Osteocyte (in vitro differentiated cells): Measurements from ENCODE around the gene GNG4. TPM values are rescaled to one million over a fixed set of nuclear protein-coding genes. Genes with fewer than 3 reads are reported as not detected.
"Not testable (repeated sequence)": the region's sequence is repeated elsewhere in the genome, so short reads cannot be mapped to it uniquely, and the experiment has no call there.

ENCODE experiments used
- DNase-seq: peaks from one replicate; pipeline ENCODE4 v3.0.0; 2021; ENCODE audit warnings: mixed read lengths; ENCODE audit not compliant: unreplicated experiment; ENCODE audit errors: extremely low spot score
- H3K27ac Mint-ChIP-seq: one replicate; pipeline ENCODE4 v1.8.0; 2021; ENCODE audit warnings: mild to moderate bottlenecking, mixed read lengths; ENCODE audit not compliant: unreplicated experiment
- H3K27me3 Mint-ChIP-seq: one replicate; pipeline ENCODE4 v1.8.0; 2021; ENCODE audit warnings: mixed read lengths; ENCODE audit not compliant: unreplicated experiment
- H3K36me3 Mint-ChIP-seq: one replicate; pipeline ENCODE4 v1.8.0; 2021; ENCODE audit warnings: mixed read lengths; ENCODE audit not compliant: unreplicated experiment
- H3K4me1 Mint-ChIP-seq: one replicate; pipeline ENCODE4 v1.8.0; 2021; ENCODE audit warnings: mixed read lengths; ENCODE audit not compliant: unreplicated experiment
- H3K4me3 Mint-ChIP-seq: one replicate; pipeline ENCODE4 v1.8.0; 2021; ENCODE audit warnings: mild to moderate bottlenecking, moderate library complexity, mixed read lengths; ENCODE audit not compliant: unreplicated experiment
- H3K9me3 Mint-ChIP-seq: one replicate; pipeline ENCODE4 v1.8.0; 2021; ENCODE audit warnings: mixed read lengths; ENCODE audit not compliant: unreplicated experiment
- total RNA-seq: library from RNA; stranded (reverse); gene quantifications from 2 replicates; pipeline ENCODE4 v1.2.1, GENCODE V29; 2021
- TF ChIP-seq, protein P1 (sequence below): fragments of 200-600 bp; sonication (generic); IDR thresholded peaks from 2 replicates; pipeline ENCODE4 v1.5.0; 2021; ENCODE audit warnings: antibody characterized with exemption, mild to moderate bottlenecking, moderate library complexity

The GNG4 gene
- total RNA-seq, 1 donor from 2014 or later, result 0.83 TPM

GRCh38 chr1:235640580-235640979 is 9.0 kb downstream of the GNG4 start:
- no peaks in the 10 kb centered on the region for H3K9me3 Mint-ChIP-seq
- no peak overlapping the region for H3K27ac Mint-ChIP-seq
- H3K27me3 Mint-ChIP-seq, result no peaks in the 10 kb centered on the region
- H3K36me3 Mint-ChIP-seq, result peaks cover 2% of the 10 kb centered on the region
- DNase-seq, result peak; percentile 70
- no peak overlapping the region for H3K4me3 Mint-ChIP-seq
- H3K4me1 Mint-ChIP-seq, result peaks cover 11% of the 10 kb centered on the region
- TF ChIP-seq, protein P1, sequence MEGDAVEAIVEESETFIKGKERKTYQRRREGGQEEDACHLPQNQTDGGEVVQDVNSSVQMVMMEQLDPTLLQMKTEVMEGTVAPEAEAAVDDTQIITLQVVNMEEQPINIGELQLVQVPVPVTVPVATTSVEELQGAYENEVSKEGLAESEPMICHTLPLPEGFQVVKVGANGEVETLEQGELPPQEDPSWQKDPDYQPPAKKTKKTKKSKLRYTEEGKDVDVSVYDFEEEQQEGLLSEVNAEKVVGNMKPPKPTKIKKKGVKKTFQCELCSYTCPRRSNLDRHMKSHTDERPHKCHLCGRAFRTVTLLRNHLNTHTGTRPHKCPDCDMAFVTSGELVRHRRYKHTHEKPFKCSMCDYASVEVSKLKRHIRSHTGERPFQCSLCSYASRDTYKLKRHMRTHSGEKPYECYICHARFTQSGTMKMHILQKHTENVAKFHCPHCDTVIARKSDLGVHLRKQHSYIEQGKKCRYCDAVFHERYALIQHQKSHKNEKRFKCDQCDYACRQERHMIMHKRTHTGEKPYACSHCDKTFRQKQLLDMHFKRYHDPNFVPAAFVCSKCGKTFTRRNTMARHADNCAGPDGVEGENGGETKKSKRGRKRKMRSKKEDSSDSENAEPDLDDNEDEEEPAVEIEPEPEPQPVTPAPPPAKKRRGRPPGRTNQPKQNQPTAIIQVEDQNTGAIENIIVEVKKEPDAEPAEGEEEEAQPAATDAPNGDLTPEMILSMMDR, result no peak

DNA sequence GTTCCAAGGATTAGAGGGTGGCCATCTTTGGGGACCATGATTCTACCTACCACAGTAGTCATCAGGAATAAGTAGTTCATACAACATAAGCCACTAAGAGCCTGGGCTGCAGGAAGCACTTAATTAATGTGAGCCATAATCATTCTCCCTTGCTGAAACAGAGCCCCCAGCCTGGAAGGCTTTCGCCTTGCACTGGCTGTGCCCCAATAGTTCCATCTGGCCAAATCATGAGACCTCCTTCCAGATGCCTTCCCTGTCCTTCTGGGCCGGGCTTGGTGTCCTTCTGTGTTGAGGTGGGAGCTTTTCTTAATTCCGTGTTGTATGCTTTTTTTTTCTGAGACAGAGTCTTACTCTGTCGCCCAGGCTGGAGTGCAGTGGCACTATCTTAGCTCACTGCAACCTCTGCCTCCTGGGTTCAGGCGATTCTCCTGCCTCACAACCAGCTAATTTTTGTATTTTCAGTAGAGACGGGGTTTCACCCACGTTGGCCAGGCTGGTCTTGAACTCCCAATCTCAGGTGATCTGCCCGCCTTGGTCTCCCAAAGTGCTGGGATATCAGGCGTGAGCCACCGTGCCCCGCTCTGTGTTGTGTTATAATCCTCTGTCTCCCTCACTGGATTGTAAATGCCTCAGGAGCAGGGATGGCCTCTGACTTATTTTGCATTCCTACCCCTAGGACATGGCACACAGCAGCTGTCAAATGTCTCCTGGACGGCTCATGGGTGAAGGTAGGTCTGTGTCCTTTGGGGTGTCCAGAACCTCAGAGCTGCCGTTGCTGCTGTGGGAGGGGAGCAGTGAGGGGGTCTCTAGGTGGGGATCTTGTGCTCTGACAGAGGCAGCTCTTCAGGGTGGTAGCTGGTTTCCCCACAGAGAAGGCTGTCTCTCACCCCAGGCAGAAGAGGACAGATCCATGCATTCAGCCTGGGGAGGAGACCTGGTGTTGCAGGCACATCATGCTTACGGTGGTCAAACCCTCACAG is 10.1 kb downstream of the GNG4 start:
- TF ChIP-seq, protein P1, result no peak
- Mint-ChIP-seq H3K9me3 (no peaks in the 10 kb centered on the region), H3K27ac (no peak overlapping the region), H3K27me3 (no peaks in the 10 kb centered on the region), H3K4me3 (no peak overlapping the region), H3K36me3 (peaks cover 2% of the 10 kb centered on the region), H3K4me1 (peaks cover 11% of the 10 kb centered on the region)
- DNase-seq, result peak; percentile 73

- not testable (repeated sequence) for H3K4me1 Mint-ChIP-seq, H3K4me3 Mint-ChIP-seq, H3K27me3 Mint-ChIP-seq, H3K36me3 Mint-ChIP-seq, H3K9me3 Mint-ChIP-seq, H3K27ac Mint-ChIP-seq, DNase-seq
Measured at GRCh38 chr1:235638612-235639011, 11.0 kb downstream of the GNG4 start.

DNA sequence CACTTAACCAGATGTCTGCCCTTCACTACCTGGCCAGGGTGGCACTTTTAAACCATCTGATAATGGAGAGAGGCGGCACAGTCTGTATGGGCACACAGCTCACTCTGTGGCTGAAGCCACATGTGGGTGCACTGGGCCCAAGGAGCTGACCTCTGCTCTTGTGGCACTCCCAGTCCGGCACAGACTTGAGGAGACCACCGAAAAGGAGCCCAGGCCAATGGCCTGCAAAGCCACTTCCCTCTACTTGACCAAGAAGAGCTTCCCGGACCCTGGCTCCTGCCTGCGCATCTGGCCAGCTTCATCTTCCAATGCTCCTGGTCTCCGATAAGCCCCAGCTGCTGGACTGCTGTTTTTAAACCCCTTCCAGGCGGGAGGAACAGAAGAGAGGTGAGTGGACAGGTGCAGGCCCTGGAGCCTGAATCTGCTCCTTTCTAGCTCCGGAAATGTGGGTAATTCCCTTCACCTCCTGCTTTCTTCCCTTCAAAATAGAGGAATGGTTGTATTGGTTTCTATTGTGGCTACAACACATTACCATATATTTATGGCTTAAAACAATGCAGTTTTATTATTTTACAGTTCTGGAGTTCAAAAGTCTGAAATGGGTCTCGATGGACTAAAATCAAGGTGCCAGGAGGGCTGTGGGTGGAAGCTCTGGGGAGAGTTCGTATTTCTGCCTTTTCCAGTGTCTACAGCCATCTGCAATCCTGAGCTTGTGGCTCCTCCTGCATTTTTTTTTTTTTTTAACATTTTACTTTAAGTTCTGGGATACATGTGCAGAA is 11.6 kb downstream of the GNG4 start:
- Mint-ChIP-seq H3K4me1 (peaks cover 12% of the 10 kb centered on the region), H3K4me3 (no peak overlapping the region), H3K36me3 (peaks cover 2% of the 10 kb centered on the region), H3K9me3 (no peaks in the 10 kb centered on the region), H3K27me3 (no peaks in the 10 kb centered on the region), H3K27ac (no peak overlapping the region)
- TF ChIP-seq, protein P1, result no peak
- no peak for DNase-seq

GRCh38 chr1:235635938-235636662 is 13.5 kb downstream of the GNG4 start:
- Mint-ChIP-seq H3K36me3 (no peaks in the 10 kb centered on the region), H3K4me3 (no peak overlapping the region)

More at GRCh38 chr1:235635938-235636662, 13.5 kb downstream of the GNG4 start:
- no peak overlapping the region for H3K27ac Mint-ChIP-seq
- TF ChIP-seq, protein P1, result no peak
- H3K4me1 Mint-ChIP-seq, result peaks cover 16% of the 10 kb centered on the region
- no peaks in the 10 kb centered on the region for H3K27me3 Mint-ChIP-seq
- DNase-seq, result no peak
- no peaks in the 10 kb centered on the region for H3K9me3 Mint-ChIP-seq
